ENCODE results near the gene ABCB4. TPM values are rescaled to one million over a fixed set of nuclear protein-coding genes. Genes with fewer than 3 reads are reported as not detected.

Gene ABCB4
- total RNA-seq, 1 experiment from 2014 or later, result 0.20 TPM

- Mint-ChIP-seq H3K4me1 (peaks cover 3 to 5% of the 10 kb centered on the region in 2 experiments), H3K27me3 (ENCODE audit: low read depth) (no peaks in the 10 kb centered on the region), H3K36me3 (ENCODE audit: insufficient read depth in 1 of 3, low read depth in 3 of 3) (no peaks in the 10 kb centered on the region), H3K27ac (no peak overlapping the region), H3K4me3 (no peak overlapping the region), H3K9me3 (no peaks in the 10 kb centered on the region)
- no peak overlapping the region for H3T11ph ChIP-seq (ENCODE audit: low read length)
- DNase-seq, result no peak
- no peak overlapping the region for H4K91ac ChIP-seq (ENCODE audit: insufficient read length, low read depth, low read length)
- H2BK12ac ChIP-seq (ENCODE audit: insufficient read length, low read depth, low read length), result no peak overlapping the region
- no peaks in the 10 kb centered on the region for H3K23me2 ChIP-seq (ENCODE audit: insufficient read length, low read depth, low read length, poor library complexity, severe bottlenecking)
- H2BK15ac ChIP-seq (ENCODE audit: low read depth, low read length), result no peak overlapping the region
- H3K18ac ChIP-seq (ENCODE audit: insufficient read length, low read depth, low read length), result no peak overlapping the region
- H3K14ac ChIP-seq (ENCODE audit: insufficient read depth, low read length), result no peak overlapping the region
- no peak overlapping the region for H2AK5ac ChIP-seq (ENCODE audit: insufficient read length, low read length)
- H3K79me2 ChIP-seq (ENCODE audit: insufficient read depth, low read length), result no peaks in the 10 kb centered on the region
- H3K79me1 ChIP-seq (ENCODE audit: insufficient read depth, low read depth, low read length, poor library complexity, severe bottlenecking), result no peaks in the 10 kb centered on the region
- TF ChIP-seq CTCF (conservative IDR thresholded peaks at IDR 0.05), result no peak
- H4K8ac ChIP-seq (replicated peaks; ENCODE audit: insufficient read length, low read depth, low read length), result no peak overlapping the region
- H3K27me3 ChIP-seq (ENCODE audit: insufficient read depth, low read length), result no peaks in the 10 kb centered on the region
- no peak overlapping the region for H3K4ac ChIP-seq (ENCODE audit: low read depth, low read length)
- no peak overlapping the region for H3K4me2 ChIP-seq (ENCODE audit: insufficient read depth, insufficient read length, low read length)
- no peak overlapping the region for H2AFZ ChIP-seq (ENCODE audit: low read length)
- H2BK20ac ChIP-seq (ENCODE audit: low read depth, low read length, poor library complexity, severe bottlenecking), result no peak overlapping the region
- no peak overlapping the region for H3K56ac ChIP-seq (ENCODE audit: insufficient read length, low read depth, low read length)
- H3K4me1 ChIP-seq (ENCODE audit: insufficient read depth, low read length), result no peaks in the 10 kb centered on the region; the same call in 1 of the 2 replicates
- no peak overlapping the region for H3K9ac ChIP-seq (ENCODE audit: extremely low read depth, insufficient read length, low read length)
- no peaks in the 10 kb centered on the region for H4K20me1 ChIP-seq (ENCODE audit: control insufficient read depth, insufficient read depth, insufficient read length)
- no peak overlapping the region for H3K27ac ChIP-seq (ENCODE audit: insufficient read length, low read depth, low read length)
- H2BK120ac ChIP-seq (ENCODE audit: low read depth, low read length, poor library complexity, severe bottlenecking), result no peak overlapping the region
- no peak overlapping the region for H3K23ac ChIP-seq (ENCODE audit: insufficient read length, low read depth, low read length)
- no peaks in the 10 kb centered on the region for H3K9me3 ChIP-seq (ENCODE audit: control insufficient read depth, low read depth, low read length)
- no peak overlapping the region for H4K5ac ChIP-seq (ENCODE audit: insufficient read length, low read depth, low read length)
- H2BK5ac ChIP-seq (ENCODE audit: insufficient read length, low read length), result no peak overlapping the region
Measured at GRCh38 chr7:87435546-87435945, 39.9 kb downstream of the ABCB4 start.
